Keratinocyte (primary cell): ENCODE measurements around the gene MAGEF1. TPM values are rescaled to one million over a fixed set of nuclear protein-coding genes. Genes with fewer than 3 reads are reported as not detected.

Experiments
- DNase-seq: peaks from one replicate; pipeline ENCODE4 v3.0.0-alpha.2; 2011; ENCODE audit warnings: low read depth, missing footprints, low spot score
- FAIRE-seq: peaks from 2 replicates; lab custom pipeline; 2011; peaks lifted over from hg19 to GRCh38; lab: Jason Lieb, UNC
- H2AFZ ChIP-seq: 2 replicates; pipeline ENCODE4 v1.6.0; 2012; ENCODE audit warnings: low read length, control low read depth, inconsistent platforms; ENCODE audit not compliant: control insufficient read depth
- H3K27ac ChIP-seq: 2 replicates; pipeline ENCODE4 v1.5.1; 2011; ENCODE audit warnings: low read length; ENCODE audit not compliant: control insufficient read depth, insufficient read depth
- H3K27me3 ChIP-seq: 3 replicates; pipeline ENCODE4 v1.6.0; 2011; ENCODE audit warnings: low read length; ENCODE audit not compliant: control insufficient read depth, insufficient read depth; ENCODE audit errors: extremely low read depth
- H3K36me3 ChIP-seq, 2 experiments: 2 replicates in 1 of 2; 3 replicates in 1 of 2; pipeline ENCODE4 v1.5.1; 2011; ENCODE audit warnings: low read length in 2 of 2, mild to moderate bottlenecking in 1 of 2; ENCODE audit not compliant: control insufficient read depth in 2 of 2, insufficient read depth in 2 of 2; ENCODE audit errors: extremely low read depth in 1 of 2
- H3K4me1 ChIP-seq: 3 replicates; pipeline ENCODE4 v1.5.1; 2011; ENCODE audit warnings: low read length; ENCODE audit not compliant: control insufficient read depth, insufficient read depth; ENCODE audit errors: extremely low read depth
- H3K4me2 ChIP-seq: 3 replicates; pipeline ENCODE4 v1.6.0; 2011; ENCODE audit warnings: low read depth, low read length; ENCODE audit not compliant: control insufficient read depth, insufficient read depth; ENCODE audit errors: extremely low read depth
- H3K4me3 ChIP-seq, 3 experiments: fragments of 200-600 bp in 1 of 3; sonication (generic) in 1 of 3; 2 replicates in 2 of 3; 3 replicates in 1 of 3; pipeline ENCODE4 v1.5.1; 2011 to 2016; ENCODE audit warnings: low read length in 3 of 3, mild to moderate bottlenecking in 3 of 3, control low read depth in 2 of 3, inconsistent platforms in 1 of 3, low read depth in 1 of 3, mixed read lengths in 1 of 3, mixed run types in 1 of 3, moderate library complexity in 1 of 3; ENCODE audit not compliant: control insufficient read depth in 2 of 3, insufficient read depth in 2 of 3; ENCODE audit errors: extremely low read depth in 1 of 3
- H3K79me2 ChIP-seq: 2 replicates; pipeline ENCODE4 v1.6.0; 2012; ENCODE audit warnings: low read length; ENCODE audit not compliant: control insufficient read depth, insufficient read depth
- H3K9ac ChIP-seq: 3 replicates; pipeline ENCODE4 v1.6.0; 2011; ENCODE audit warnings: low read length; ENCODE audit not compliant: control insufficient read depth, insufficient read depth; ENCODE audit errors: extremely low read depth
- H3K9me1 ChIP-seq: 3 replicates; pipeline ENCODE4 v1.6.0; 2011; ENCODE audit warnings: low read length; ENCODE audit not compliant: control insufficient read depth, insufficient read depth; ENCODE audit errors: extremely low read depth
- H3K9me3 ChIP-seq: 2 replicates; pipeline ENCODE4 v1.5.1; 2012; ENCODE audit warnings: low read depth, low read length; ENCODE audit not compliant: control insufficient read depth
- H4K20me1 ChIP-seq: 3 replicates; pipeline ENCODE4 v1.6.0; 2011; ENCODE audit warnings: low read length; ENCODE audit not compliant: control insufficient read depth, insufficient read depth; ENCODE audit errors: extremely low read depth
- CTCF ChIP-seq, 3 experiments: IDR thresholded peaks in 1 of 3; conservative IDR thresholded peaks in 1 of 3; optimal IDR thresholded peaks in 1 of 3; 2 replicates in 2 of 3; 3 replicates in 1 of 3; pipeline versions ENCODE3 to v1.5.1; 2011; ENCODE audit warnings: low read length in 3 of 3, mild to moderate bottlenecking in 3 of 3, moderate library complexity in 2 of 3, control low read depth in 1 of 3, inconsistent platforms in 1 of 3; ENCODE audit not compliant: insufficient read depth in 2 of 3; ENCODE audit errors: extremely low read depth in 1 of 3
- EZH2 ChIP-seq: IDR thresholded peaks from one replicate; pipeline ENCODE4 v1.6.1; 2012; ENCODE audit warnings: inconsistent platforms, mild to moderate bottlenecking, low read length, moderate library complexity
- dilution Hi-C: fragments of 300-500 bp; cut with MboI; formaldehyde crosslinking; loops from one replicate; pipeline ENCODE4 v1.7.0; 2020; ENCODE audit warnings: low sequenced_read_pairs; ENCODE audit not compliant: extremely low pct_ligation_motif_present
- polyA plus RNA-seq, 5 experiments: library from polyadenylated mRNA; depleted of rRNA in 3 of 5; stranded (reverse) in 3 of 5; stranded (forward) in 1 of 5; unstranded in 1 of 5; fragments of >200 nt; gene quantifications; 1 replicate in 1 of 5; 2 replicates in 3 of 5; 3 replicates in 1 of 5; pipeline versions ENCODE4 v1.2.1 to v1.2.3, GENCODE V29; 2011 to 2012; ENCODE audit warnings: missing spikeins in 2 of 5, low read depth in 1 of 5, low replicate concordance in 1 of 5

The MAGEF1 gene
- polyA plus RNA-seq, 1 donor (not counting 4 experiments of a cell fraction or from before 2014, with no cell fraction given): 11.8 TPM

- Histone ChIP-seq H3K27ac (no peak overlapping the region), H3K4me3 (no peak overlapping the region), H3K9me3 (no peaks in the 10 kb centered on the region), H3K36me3 (no peaks in the 10 kb centered on the region), H3K9ac (no peak overlapping the region), H2AFZ (no peak overlapping the region), H3K4me2 (no peak overlapping the region), H3K79me2 (no peaks in the 10 kb centered on the region), H4K20me1 (no peaks in the 10 kb centered on the region), H3K4me1 (no peaks in the 10 kb centered on the region), H3K27me3 (no peaks in the 10 kb centered on the region), H3K9me1 (no peaks in the 10 kb centered on the region)
- dilution Hi-C loops: no loop called here
- TF ChIP-seq CTCF (optimal IDR thresholded peaks at IDR 0.05 in 1 of 3, IDR thresholded peaks at IDR 0.05 in 1 of 3, conservative IDR thresholded peaks at IDR 0.05 in 1 of 3; ENCODE audit: extremely low read depth in 1 of 3, insufficient read depth in 2 of 3, low read length in 3 of 3) (no peak), EZH2 (no peak)
- no peak for DNase-seq
- no peak for FAIRE-seq
Measured at GRCh38 chr3:184682671-184683070, 29.2 kb downstream of the MAGEF1 start.

GRCh38 chr3:184680385-184681345 lies 31.2 kb downstream of the MAGEF1 start:
- Histone ChIP-seq H3K4me3 (no peak overlapping the region), H4K20me1 (no peaks in the 10 kb centered on the region), H3K27ac (no peak overlapping the region), H3K27me3 (no peaks in the 10 kb centered on the region), H3K79me2 (no peaks in the 10 kb centered on the region), H3K36me3 (no peaks in the 10 kb centered on the region), H3K4me2 (no peak overlapping the region), H3K4me1 (no peaks in the 10 kb centered on the region), H3K9ac (no peak overlapping the region), H2AFZ (no peak overlapping the region), H3K9me3 (no peaks in the 10 kb centered on the region), H3K9me1 (no peaks in the 10 kb centered on the region)
- FAIRE-seq (no peak), DNase-seq (no peak)
- TF ChIP-seq EZH2 (no peak), CTCF (optimal IDR thresholded peaks at IDR 0.05 in 1 of 3, IDR thresholded peaks at IDR 0.05 in 1 of 3, conservative IDR thresholded peaks at IDR 0.05 in 1 of 3; ENCODE audit: extremely low read depth in 1 of 3, insufficient read depth in 2 of 3, low read length in 3 of 3) (no peak)
- dilution Hi-C loops: no loop called here
